ENCODE measurements around the gene PDE4A. TPM values are rescaled to one million over a fixed set of nuclear protein-coding genes. Genes with fewer than 3 reads are reported as not detected.

The PDE4A gene
- total RNA-seq, 4 donors from 2014 or later, result 0.87 to 7.1 (median 2.3) TPM

GRCh38 chr19:10503002-10503789 is 82.9 kb downstream of the PDE4A start, which contains the start of gene KEAP1:
KEAP1 (minus strand) TSS chr19:10503356; CDS start chr19:10500033, 3,323 bp downstream.
- Histone ChIP-seq H3K36me3 (peaks cover 0 to 20% (median 11%) of the 10 kb centered on the region in 3 donors), H3K4me1 (peaks cover 31 to 53% (median 35%) of the 10 kb centered on the region in 3 donors), H3K4me3 (peak within 1 kb of the TSS; percentile 89 to 97 (median 94)), H3K27ac (peak within 1 kb of the TSS; percentile 98 to 99 (median 98)), H3K27me3 (no peaks in the 10 kb centered on the region), H3K9me3 (no peaks in the 10 kb centered on the region)
- TF ChIP-seq CTCF (IDR thresholded peaks at IDR 0.05) (no peak), POLR2A (IDR thresholded peaks at IDR 0.05) (no peak)
- WGBS, 2 donors, result 8% methylated on average over 23 to 29 of the region's 73 CpGs
- no peak for DNase-seq
- intact Hi-C loops (cut with DNase I), result loop anchor here (5.0 kb wide), 1 partner anchor 64 kb away; the partner anchor contains the start of genes CDKN2D and KRI1

GRCh38 chr19:10505583-10506229 is 85.4 kb downstream of the PDE4A start:
- H3K9me3 ChIP-seq, result no peaks in the 10 kb centered on the region
- TF ChIP-seq POLR2A (IDR thresholded peaks at IDR 0.05), result no peak
- TF ChIP-seq CTCF (IDR thresholded peaks at IDR 0.05), result peak; percentile 73 to 89 (median 86)
- 25 to 26% methylated on average over 17 of the region's 17 CpGs for WGBS, 2 donors
- peak overlapping the region in 1 of 4 donors; percentile 23 for H3K27ac ChIP-seq
- no peak for DNase-seq
- intact Hi-C loops (cut with DNase I), result no loop called here
- peaks cover 0 to 24% (median 0%) of the 10 kb centered on the region in 4 donors for H3K27me3 ChIP-seq
- peaks cover 18 to 49% (median 21%) of the 10 kb centered on the region in 3 donors for H3K4me1 ChIP-seq
- H3K36me3 ChIP-seq, result no peaks in the 10 kb centered on the region
- no peak overlapping the region for H3K4me3 ChIP-seq

- WGBS, 2 donors, result 86 to 95% methylated on average over 15 to 16 of the region's 16 CpGs
- intact Hi-C loops (cut with DNase I), result no loop called here
- peaks cover 7 to 58% (median 13%) of the 10 kb centered on the region in 3 donors for H3K4me1 ChIP-seq
Measured at GRCh38 chr19:10508036-10508435, 87.7 kb downstream of the PDE4A start.

GRCh38 chr19:10508707-10509106 is 88.4 kb downstream of the PDE4A start:
- Histone ChIP-seq H3K9me3 (no peaks in the 10 kb centered on the region), H3K4me3 (no peak overlapping the region), H3K4me1 (peaks cover 7 to 60% (median 13%) of the 10 kb centered on the region in 3 donors), H3K36me3 (peaks cover 0 to 7% (median 0%) of the 10 kb centered on the region in 3 donors), H3K27ac (no peak overlapping the region), H3K27me3 (peaks cover 0 to 51% (median 0%) of the 10 kb centered on the region in 4 donors)
- TF ChIP-seq CTCF (IDR thresholded peaks at IDR 0.05), result no peak
- no peak for TF ChIP-seq POLR2A (IDR thresholded peaks at IDR 0.05)
- intact Hi-C loops (cut with DNase I), result no loop called here
- no peak for DNase-seq
- WGBS, 2 donors, result 31 to 57% methylated on average over 3 of the region's 3 CpGs

More at GRCh38 chr19:10508036-10508435, 87.7 kb downstream of the PDE4A start:
- H3K36me3 ChIP-seq, result peaks cover 0 to under 1% (median 0%) of the 10 kb centered on the region in 3 donors
- H3K9me3 ChIP-seq, result no peaks in the 10 kb centered on the region
- H3K27me3 ChIP-seq, result peaks cover 0 to 44% (median 0%) of the 10 kb centered on the region in 4 donors
- DNase-seq, result no peak
- TF ChIP-seq POLR2A (IDR thresholded peaks at IDR 0.05) (no peak), CTCF (IDR thresholded peaks at IDR 0.05) (no peak)
- no peak overlapping the region for H3K27ac ChIP-seq
- no peak overlapping the region for H3K4me3 ChIP-seq
